GM19324 (cell line): ENCODE results near the gene CEP83.
A peak's percentile ranks its signal among the peaks of the same experiment; 100 is the strongest.
"Not testable (repeated sequence)": the region's sequence is repeated elsewhere in the genome, so short reads cannot be mapped to it uniquely, and the experiment has no call there.

ENCODE experiments used
- ATAC-seq: cut with Tn5 transposase; IDR thresholded peaks from one replicate; pipeline ENCODE4 v1.9.1; 2021; ENCODE audit warnings: mild to moderate bottlenecking, moderate library complexity; ENCODE audit not compliant: unreplicated experiment, low FRiP score

CEP83 gene

DNA sequence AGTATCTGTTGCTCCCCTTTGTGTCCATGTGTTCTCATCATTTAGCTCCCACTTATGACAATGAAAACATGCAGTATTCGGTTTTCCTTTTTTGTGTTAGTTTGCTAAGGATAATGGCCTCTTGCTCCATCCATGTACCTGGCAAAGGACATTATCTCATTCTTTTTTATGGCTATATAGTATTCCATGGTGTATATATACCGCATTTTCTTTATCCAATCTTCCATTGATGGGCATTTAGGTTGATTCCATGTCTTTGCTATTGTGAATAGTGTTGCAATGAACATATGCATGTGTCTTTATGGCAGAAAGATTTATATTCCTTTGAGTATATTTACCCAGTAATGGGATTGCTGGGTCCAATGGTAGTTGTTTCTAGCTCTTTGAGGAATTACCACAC is 143.1 kb downstream of the CEP83 start:
- not testable (repeated sequence) for ATAC-seq

DNA sequence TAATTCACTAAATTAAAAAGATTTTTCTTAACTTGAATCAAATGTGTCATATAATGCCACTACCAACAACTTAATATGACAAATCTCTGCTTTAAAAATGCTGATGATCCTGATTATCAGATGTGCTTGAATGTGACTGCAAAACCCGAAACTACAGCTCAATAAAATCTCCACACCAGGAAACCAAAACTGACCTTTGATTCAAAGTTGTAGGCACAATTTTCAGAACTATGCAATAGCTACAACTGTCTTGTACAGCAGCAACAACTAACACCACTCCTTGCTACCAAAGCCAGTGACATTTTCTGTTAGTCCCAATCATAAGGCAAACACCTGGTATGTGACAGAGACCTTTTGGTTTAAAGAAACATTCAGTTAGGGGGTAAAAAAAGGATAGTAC is 147.3 kb downstream of the CEP83 start:
- no peak for ATAC-seq

DNA sequence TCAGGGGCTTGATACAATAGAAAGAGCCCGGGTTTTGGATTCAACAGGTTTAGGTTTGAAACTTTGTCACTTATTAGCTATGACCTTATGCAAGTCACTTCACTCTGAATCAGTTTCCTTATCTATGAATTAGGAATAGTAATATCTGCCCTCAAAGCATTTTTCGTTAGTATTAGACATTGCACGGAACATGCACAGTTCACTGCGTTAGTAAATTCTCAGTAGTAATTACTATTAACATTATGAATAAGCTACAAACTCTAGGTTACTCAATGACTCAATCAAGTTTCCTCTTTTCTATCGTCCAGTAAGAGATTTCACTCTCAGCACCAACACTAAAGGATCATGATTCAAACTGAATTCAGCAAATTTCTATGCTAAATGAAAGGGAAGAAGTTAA is 150.3 kb downstream of the CEP83 start:
- no peak for ATAC-seq

DNA sequence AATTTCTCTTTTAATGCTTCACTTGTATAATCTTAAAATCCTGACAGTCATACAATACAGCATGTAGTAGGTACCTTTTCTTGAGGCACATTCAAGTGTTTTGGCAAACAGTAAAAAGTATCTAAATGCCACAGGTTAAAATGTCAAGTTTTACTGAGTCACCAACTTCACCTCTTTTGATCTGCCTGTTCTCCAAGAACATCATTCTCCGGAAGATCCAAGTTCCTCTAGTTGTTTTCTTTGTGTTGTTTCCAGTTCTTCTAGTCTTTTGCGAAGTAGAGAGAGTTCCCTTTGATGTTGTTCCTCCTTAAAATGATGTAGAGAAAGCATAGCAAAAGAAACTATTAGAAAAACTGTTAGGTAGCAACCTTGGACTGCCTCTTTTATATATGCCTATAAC is 151.1 kb downstream of the CEP83 start:
- ATAC-seq: no peak

DNA sequence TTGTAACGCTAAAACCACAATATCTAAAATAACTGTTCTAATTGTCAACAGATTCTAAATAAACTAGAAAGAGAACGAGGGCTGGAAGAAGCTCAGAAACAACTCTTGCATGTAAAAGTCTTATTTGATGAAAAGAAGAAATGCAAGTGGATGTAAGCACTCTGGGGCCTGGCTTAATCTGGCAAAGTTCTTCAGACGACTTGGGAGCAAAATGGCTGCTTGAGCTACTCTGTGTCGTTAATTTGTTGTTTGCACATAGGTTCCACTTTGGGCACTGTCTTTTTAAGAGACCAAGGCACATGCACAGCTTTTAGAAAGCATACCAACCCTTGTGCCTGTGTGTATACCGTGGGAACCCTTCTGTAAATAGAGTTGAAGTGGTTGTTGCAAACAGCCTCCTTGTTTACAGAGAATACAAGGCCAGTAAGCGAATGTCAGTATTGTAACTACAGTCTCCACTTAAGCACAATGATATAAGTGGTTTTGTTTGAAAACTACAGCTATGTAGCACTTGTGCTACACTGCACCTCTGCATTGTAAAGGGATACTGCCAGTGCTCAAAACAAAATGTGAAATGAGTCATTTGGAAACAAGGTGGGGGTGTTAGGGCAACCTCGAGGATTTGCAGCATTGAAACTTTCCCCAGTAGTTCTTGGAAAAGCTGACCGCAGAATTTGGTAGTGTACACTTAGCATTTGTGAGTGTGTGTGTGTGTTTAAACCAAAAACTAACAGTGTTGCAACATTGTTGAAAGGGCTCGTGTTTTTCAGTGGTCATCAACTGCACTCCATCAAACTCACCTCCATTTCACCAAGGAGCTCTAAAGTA is 154.3 kb downstream of the CEP83 start:
- peak; percentile 50 for ATAC-seq

DNA sequence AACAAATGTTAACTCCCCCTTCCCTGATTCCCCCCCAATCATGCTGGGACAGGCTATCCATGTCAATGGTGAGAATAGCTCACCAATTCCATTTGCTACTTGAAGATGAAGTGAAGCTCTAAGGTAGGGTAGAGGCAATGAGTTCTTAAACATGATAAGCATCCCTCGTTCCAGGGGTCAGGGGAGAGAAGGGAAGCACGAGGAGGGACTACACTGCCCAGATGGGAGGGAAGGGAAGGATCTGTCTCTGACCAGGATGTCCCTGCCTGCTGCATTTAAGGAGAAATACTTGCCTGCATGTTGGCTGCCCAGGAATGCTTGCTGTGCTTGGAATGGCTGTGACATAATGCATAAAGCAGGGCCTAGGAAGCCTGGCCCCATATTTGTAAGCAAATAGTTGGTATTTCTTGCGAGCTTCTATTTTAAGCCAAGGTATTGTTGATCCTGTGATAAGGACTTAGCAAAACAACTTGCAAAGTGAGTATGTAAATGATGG is 155.1 kb downstream of the CEP83 start:
- peak; percentile 36 for ATAC-seq

DNA sequence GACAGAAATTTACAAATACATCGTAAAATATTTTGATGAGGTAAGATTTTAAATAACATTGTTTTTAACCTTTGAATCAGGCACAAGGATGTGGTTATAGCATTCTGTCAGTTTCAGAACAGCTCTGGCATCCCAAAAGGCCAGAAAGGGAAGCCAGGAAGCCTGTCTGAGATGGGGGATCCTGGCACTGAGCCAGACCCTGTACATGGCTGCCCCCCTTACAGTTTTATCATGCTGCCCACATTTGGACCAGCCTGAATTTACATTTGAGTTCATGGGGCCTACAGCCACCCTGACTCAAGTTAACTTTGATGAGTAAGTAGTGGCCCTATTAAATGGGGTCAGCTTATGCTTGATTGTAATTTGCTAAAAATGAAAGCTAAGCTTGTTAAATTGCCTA is 155.7 kb downstream of the CEP83 start:
- no peak for ATAC-seq

DNA sequence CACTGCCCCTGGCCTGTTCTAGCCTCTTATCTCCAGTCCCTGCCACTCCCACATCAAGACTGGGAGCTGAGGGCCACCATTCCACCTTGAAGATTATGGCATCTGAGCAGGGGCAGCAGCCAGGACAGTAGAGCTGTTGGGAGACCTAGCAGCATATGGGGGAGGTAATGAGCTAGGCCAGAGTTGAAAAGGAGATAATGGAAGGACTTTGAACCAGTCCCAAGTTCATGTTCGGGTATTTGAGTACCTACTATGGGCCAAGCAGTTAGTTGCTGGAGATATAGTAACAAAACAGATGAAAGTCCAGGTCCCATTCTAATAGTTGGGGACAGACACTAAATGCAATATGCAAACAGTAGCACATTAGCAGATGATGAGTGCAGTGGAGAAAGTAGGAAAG is 159.8 kb downstream of the CEP83 start:
- no peak for ATAC-seq

DNA sequence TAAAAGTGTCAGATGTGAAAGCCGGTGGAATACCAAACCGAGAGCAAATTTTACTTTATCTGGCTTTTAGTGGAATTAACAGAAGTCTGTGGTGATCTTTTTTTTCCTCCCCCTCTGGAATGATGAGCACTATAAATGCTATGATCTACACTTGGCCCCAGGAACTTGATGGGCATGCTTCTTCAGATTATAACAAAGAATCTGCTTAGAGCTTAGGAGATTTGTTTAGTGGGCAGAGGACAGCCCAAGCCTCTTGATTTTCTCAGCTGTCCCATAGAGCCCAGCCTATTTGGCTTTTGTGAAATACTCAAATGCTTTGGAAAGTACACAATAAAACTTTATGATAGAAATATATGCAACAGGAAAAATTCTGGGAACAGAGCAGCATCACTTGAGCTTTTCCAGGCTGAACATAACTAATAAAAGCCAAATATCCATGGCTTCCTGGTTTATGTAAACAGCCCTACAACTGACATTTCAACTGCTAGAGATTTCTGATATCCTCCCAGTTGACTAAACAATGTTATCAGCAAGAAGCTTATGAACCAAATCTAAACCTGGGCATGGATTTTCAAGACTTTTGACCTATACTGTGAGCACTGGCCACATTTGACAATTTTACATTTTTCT is 161.7 kb downstream of the CEP83 start:
- no peak for ATAC-seq

DNA sequence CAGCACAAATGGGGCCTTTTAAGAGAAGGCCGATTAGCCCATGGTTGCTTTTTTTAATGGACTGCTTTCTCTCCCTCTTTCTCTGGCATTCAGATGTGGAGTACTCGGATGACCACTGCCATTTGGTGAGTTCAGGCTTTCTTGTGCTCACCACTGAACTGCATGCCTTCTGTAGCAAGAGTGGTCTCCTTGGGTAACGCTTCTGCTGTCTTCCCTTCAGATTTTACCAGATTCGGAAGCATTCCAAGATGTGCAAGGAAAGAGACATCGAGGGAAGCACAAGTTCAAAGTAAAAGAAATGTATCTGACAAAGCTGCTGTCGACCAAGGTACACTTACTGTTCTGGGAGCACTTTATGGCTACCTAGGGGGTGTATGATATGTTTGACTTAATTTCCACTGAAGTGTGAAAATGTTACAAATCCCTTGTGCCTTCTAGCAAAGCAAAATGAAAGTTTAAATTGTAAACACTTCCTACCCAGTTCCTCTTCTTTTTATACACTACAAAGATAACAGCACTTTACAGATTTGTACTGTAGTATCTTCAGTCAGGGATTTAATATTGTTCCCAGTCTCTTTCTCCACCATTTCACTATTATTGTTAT is 162.5 kb downstream of the CEP83 start:
- no peak for ATAC-seq

DNA sequence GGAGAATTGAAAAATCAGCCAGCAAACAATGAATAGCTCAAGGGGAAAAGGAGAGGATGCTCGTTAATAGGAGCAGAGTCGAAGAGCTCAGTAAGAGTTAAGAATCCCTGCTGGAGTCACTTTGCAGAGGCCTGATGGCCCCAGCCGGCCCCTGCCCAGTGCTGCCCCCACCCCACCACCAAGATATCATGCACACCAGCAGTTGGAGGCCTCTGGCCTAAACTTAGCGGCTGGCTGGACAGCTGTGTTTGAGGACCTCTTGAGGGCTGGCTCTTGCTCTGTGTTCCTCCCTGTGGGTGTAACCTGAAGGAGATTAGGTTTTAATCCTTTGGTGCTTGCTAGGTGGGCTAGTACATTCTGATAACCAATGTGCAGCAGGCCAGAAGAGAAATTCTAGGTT is 169.3 kb downstream of the CEP83 start:
- ATAC-seq: no peak

DNA sequence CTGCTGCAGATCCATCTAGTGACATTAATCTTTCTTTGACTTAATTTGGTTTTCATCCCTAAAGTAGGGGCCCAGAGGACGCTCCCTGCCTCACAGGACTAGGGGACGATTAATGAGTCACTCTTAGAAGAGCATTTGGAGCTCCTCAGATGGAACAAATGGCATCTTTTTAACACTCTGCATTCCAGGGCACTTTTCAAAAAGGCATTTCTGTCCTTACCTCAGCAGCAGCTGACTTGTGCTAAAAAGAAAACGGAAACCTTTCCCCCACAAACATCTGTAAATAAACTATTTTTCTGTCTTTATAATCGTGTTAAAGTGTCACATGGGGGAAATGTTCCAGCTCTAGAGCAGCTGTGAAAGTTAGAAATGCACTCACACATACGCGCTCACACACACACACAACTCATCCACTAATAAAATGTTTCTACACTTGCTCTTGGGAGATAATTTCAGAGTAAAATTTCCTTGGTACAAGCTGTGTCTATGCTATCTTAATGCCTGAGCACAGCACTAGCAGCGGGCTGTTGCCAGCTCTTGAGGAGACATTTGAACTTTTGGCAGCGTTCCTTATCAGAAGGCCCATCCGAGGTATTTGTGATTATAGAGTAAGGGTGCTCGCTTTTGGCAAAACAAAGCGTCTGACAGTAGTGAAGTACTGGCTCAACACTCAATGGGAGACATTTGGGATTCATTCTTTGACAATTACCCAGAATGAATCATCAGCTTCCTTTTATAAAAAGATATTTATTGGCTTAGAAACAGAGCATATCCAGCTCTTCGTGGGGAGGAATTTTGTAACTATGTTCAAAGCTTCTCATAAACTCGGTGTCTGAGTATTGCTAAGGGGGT is 170.0 kb downstream of the CEP83 start:
- no peak for ATAC-seq

DNA sequence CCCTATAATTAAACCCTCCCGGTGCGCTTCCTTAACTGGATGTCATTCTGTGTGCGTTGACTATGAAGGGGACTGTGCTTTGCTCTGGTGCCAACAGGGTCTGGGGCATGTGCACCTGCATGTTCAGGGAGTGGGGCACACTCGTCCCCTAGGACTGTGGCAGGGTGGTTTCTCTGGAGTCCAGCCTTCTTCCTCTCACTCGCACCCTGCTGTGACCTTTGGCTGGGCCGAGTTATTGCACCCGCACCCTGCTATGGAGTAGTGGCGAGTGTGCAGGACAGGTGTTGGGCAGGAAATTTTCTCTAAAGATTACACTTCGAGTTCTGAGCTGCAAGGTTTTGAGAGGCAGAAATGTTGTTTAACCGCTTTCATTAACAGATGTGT is 172.4 kb downstream of the CEP83 start:
- no peak for ATAC-seq

DNA sequence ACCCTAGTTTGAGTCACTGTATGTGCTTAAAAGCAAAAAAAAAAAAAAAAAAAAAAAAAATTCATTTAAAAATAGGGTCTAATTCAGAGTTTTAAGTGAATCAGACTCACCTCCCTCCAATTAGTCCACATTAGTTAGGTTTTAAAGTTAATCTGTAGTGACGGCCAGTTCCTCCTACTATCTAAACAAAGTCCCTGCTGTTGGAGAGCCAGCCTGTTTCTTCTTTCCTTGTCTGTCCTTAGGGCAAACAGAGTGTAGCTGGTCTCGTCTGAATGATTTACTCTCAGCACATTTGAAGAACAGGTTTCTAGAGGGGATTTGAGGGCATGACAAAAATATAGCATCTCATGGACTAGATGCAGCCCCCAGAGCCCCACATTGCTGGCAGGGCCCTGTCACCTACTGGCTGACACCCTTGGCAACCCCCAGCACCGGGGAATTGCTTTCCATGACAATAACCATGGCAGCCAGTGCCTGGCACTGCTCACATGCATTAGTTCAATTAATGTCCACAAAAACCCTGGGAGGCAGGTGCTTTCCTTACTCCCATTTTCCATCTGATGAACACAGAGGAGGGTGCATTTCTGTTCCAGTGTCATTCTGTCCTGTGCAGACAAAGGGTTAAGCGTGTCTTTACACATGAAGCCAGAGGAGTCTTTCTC is 173.0 kb downstream of the CEP83 start:
- no peak for ATAC-seq

DNA sequence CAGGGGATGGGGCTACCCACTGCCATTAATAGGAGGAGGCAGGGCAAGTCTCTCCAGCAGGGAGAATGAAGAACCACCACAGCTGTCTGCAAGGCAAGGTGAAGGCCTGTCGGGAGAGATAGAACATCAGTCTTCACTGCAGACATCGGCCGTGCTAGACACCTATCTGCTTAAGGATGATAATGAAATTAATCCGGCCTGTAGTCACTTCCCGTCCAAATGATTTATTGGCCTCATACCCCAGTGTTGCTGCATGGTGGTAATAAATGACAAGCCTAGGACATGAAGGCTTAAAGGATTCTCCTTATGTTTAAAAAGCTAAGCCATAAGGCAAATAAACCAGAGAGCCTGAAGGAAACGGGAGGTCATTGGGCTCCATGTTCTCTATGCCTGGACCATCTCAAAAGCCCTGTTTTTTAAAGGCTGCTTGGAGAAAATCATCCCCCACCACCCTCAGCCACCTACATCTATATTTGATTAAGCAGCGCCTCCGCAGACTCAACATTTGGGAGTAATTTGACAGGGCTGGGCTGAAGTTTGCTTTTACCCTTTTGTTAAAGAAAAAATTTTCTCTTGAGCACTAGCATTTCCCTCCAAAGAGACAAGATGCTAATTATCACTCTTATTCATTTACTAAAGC is 173.6 kb downstream of the CEP83 start:
- no peak for ATAC-seq

DNA sequence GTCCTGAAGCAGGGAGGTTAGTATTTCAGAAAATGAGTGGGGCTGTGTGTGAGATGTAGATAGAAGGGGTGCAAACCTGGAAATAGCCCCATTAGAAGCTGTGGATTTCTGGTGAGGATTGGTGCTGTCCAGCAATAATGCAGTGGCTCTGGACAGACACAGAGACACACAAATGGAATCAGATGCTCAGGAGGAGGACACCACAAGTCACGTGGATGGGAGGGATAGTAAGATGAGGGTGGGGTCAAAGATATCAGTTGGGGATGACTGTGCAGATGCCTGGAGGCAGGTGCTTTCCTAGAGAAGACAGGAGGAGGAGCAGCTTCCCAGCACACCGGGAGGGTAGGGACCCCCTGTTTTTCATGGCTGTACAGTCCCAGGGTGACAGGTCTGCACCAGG is 174.8 kb downstream of the CEP83 start:
- no peak for ATAC-seq

DNA sequence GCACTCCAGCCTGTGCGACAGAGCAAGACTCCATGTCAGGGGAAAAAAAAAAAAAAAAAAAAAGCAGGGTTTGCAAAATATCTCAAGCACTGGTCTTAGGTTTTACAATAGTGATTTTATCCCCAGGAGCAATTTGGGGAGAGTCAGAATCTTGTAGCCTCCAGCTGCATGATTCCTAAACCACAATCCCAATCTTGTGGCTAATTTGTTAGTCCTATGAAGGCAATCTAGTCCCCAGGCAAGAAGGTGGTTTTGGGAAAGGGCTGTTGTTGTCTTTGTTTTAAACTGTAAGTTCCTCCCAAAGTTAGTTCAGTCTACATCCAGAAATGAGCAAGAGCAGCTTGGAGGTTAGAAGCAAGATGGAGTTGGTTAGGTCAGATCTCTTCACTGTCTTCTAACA is 175.6 kb downstream of the CEP83 start:
- ATAC-seq: no peak

DNA sequence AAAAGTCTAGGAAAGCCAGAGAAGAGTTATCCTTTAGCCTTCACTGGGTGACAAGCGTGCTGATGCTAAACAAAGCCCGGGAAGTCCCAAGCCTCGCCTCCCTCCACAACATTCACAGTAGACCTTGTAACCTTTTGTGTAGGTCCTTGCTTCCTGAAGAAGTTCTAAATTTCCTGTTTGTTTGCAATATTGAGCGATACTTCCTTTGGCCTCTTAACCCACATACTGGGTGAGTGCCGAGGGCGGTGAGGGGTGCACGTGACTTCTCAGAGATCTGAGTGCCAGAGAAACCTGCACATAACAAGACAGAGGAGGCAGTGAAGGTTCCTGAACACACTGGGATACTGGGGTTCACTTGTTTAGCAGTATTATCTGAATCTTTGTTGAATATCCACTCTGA is 177.0 kb downstream of the CEP83 start:
- no peak for ATAC-seq

DNA sequence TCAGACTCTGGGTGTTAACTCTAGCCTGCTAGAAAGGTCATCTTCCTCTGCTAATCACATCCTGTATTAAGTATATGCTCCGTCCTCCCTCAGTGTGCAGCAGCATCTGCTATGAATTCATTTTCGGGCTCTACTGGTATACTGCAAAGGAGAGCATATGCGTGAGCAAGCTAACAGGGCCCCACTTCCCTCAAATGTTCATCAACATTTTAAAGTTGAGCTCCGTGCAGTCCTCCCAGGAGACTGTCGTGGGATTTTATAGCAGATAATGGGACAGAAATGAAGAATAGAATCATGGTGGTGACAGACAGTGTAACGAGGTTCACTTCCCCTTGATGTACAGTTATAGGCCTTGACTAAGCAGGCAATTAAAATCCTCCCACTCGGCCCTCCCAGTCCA is 179.6 kb downstream of the CEP83 start:
- no peak for ATAC-seq
